Measurements from ENCODE around the gene SAPCD1.

Gene SAPCD1

GRCh38 chr6:31729979-31730630 is 32.4 kb upstream of the SAPCD1 start:
- DNase-seq, result peak; percentile 96

DNA sequence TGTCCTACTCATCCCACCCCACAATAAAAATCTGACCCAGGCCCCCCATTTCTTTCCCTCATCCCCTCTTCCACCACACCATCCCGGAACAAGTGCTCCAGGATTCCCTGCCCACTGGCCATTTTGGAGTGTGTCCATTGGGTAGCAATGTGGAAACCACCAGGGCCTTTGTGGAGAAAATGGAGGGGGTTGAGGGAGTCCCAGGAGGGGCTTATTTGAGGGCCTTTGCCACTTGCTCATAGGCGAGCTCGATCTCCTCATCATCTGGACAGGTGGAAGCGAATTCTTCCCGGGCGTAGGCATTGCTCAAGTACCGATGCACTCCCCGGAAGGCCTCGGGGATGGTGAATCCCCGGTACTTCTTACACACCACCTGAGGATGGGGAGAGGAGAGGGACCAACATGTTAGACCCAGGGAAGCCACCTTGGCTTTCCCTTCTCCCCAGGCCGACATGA is 31.8 kb upstream of the SAPCD1 start:
- no peak for DNase-seq

- no peak for DNase-seq
Measured at GRCh38 chr6:31732029-31732428, 30.4 kb upstream of the SAPCD1 start.

DNA sequence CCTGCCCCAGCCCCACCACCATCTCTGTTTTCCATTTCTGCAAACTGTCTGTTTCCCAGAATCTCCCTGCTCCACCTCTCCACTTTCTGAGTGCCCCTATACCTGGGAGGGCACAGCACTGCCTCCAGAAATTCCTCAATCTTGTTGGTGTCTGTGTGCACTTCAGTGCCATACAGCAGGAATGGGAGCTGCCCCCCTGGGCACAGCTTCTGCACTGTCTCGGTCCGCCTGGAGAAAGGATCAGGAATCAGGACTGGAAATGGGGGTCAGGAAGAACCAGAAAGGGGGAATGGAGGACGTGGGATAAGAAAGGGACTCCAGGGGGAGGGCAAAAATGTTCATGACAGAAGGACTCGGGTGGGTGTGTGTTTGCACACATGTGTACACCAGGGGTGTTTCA is 28.7 kb upstream of the SAPCD1 start:
- no peak for DNase-seq

GRCh38 chr6:31734247-31734820 is 28.1 kb upstream of the SAPCD1 start:
- DNase-seq, result no peak

DNA sequence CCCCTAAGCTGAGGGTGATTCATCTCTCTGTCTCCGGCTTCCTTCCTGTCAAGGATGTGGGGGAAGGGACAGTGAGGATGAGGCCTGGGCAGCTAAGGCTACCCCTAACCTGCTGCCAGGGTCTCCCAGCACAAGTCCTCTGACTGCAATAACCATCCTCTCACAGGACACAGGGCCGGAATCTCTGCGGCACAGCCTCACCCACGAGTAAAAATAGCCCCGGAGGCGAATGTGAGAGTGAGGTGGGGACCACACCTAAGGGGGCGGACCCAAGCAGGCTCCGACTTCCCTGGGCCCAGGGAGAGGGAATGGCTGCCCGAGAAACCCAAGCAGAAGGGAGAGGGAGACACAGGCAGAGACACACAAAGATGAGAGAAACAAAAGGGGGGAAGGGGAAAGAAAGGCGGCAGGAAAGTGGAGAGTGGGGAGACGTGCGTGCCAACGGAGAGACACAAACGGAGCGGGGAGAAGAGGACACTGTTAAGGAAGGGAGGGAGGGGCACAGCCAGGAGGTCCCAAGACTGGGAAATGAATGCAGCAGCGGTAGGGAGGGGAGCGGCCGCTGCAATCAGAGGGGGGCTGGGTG is 27.5 kb upstream of the SAPCD1 start:
- peak; percentile 90 for DNase-seq

DNA sequence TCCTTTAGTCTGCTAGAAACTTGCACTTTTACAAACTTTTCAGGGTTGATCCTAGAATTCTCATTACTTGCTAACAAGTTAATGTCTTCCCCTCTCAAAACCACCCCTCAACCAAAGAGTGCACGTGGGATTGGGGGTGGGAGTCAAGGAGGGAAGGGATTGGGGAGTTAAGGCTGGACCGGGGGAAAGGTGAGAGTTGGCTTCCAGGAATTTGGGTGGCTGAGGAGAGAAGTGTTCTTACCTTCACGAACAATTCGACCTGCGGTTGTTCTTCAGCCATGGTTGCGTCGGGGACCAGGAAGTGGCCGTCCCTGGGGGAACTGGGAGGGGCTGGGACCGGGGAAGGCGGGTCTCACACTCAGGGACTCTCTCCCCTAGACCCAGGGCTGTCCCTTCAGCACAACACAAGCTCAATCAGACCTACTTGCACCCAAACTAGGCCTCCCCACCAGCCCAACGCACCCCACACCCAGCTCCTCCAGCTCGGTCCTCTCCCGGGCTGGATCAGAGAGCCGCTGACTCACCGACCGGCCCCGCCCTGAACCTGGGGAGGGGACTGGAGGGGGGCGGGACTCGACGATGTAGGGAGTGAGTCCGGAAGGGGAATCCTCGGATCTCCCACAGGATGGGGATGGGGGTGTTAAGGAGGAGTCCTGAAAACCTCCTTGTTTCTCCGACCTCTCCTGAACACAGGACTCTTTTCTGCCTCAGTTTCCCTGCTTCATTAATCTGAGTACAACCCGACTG is 26.3 kb upstream of the SAPCD1 start, which contains the start of gene CLIC1:
Gene CLIC1 (minus strand): TSS at position 510 of the 747 bp plus-strand sequence. CDS start 230 bp downstream, at position 280.
- DNase-seq, result peak; percentile 94

DNA sequence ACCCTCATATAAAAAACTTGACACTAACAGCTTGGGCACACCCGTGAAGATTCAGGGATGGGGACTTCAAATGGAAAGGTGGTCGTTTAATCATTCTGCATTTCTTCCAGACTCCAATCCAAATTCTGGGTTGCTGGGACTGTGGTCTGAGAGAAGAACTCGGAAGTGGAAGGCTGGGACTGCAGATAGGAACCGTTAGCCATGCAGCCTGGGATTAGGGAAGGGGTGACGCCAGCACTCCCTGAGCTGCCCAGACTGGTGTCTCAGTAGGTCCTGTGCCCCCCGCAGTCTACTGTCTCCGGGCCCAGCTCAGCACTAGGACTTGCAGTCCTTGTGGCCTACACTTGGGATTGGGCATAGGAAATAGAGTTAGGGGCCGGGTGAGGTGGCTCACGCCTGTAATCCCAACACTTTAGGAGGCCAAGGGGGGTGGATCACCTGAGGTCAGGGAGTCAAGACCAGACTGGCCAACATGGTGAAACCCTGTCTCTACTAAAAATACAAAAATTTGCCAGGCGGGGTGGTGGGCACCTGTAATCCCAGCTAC is 25.6 kb upstream of the SAPCD1 start:
- DNase-seq, result peak; percentile 31

GRCh38 chr6:31737315-31737990 is 25.0 kb upstream of the SAPCD1 start:
- DNase-seq, result peak; percentile 89

DNA sequence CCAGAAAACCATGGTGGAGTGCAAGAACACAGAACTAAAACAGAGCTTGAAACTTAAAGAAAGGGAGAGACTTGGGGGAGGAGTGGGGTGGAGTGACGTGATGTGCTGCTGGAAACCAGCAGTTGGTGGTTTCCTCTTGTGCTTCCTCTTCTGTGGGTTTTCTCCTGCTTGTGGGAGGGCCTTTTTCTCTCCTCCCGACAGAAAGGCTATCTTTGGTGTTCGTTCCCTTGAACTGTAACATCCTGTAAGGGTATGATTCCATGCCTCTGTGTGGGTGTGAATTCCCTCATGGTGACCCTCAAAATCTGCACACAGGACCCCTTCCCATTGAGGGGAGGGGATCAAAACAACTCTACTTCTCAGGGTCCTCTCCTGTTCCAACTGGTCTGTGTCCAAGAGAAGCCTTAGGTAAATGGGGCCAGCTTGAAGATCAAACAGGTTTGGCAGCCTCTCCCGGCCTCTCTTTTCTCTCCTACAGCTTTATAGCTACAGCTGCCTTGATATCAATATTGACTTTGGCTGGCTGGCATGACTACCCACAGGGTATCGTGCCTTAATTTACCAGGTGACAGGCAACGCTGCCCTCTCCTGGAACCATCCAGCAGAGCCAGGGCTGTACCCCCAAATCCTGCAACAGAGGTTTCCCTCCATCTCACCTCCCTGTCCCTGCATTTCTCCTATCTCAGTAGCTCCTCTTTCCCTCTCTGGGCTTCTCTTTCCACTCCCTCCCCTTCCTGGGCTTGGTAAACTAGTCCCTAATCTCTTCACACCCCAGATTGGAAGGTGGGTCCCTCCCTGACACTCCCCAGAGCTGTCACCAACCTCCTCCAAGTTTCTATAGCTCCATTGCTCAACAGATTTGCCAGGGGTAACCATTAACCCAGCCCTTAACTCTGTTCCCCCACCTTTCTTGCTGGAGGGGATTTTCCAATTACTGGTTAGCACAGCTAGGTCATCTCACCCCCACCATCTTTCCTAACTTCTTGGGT is 24.2 kb upstream of the SAPCD1 start:
- DNase-seq, result peak; percentile 97

DNA sequence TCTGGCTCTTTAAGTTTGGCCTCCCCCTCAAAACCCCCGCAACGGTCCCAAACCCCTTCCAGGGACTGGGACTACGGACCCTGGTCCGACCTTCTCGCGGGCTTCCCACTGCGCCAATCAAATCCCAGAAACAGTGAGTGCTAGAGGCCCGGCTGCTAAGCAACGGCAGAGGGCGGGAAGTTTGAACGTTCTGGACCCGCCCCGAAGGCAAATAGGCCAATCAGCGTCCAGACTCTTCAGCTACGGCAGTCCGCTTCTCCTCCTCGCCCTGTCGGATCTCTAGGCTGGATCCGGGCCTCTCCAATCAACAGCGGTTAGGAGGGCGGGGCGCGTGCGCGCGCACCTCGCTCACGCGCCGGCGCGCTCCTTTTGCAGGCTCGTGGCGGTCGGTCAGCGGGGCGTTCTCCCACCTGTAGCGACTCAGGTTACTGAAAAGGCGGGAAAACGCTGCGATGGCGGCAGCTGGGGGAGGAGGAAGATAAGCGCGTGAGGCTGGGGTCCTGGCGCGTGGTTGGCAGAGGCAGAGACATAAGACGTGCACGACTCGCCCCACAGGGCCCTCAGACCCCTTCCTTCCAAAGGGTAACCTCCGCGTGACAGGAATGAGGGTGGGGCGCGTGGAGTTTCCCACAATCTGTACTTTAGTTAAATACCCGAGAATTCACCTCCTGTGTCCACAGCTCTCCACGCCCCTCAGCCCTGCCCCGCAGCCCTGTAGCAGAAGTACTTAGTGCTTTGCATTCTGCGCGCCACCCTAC is 22.6 kb upstream of the SAPCD1 start, which contains the start of gene MSH5:
Gene MSH5 (plus strand): TSS at position 367 of the 758 bp plus-strand sequence. CDS start 462 bp downstream, outside the sequence.
- DNase-seq, result peak; percentile 100

DNA sequence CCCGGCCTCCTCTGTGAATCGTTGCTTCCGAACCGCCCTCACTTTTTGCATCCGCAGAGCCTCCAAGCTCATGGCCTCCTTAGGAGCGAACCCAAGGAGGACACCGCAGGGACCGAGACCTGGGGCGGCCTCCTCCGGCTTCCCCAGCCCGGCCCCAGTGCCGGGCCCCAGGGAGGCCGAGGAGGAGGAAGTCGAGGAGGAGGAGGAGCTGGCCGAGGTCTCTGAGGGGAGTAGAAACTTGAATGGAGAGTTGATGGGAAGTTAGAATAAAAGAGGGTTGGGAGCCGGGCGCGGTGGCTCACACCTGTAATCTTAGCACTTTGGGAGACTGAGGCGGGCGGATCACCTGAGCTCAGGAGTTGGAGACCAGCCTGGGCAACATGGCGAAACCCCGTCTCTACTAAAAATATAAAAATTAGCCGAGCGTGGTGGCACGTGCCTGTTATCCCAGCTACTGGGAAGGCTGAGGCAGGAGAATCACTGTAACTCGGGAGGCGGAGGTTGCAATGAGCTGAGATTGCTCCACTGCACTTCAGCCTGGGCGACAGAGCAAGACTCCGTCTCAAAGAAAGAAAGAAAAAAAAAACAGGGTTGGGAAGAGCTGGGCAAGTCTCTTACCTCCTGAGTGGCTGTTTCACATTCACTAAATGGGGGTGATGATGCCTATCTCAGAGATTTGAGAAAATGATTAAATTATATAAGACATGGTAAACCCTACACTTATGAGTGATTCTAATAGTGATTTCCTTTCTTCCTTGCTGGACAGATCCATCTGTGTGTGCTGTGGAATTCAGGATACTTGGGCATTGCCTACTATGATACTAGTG is 21.8 kb upstream of the SAPCD1 start:
- DNase-seq, result peak; percentile 73

DNA sequence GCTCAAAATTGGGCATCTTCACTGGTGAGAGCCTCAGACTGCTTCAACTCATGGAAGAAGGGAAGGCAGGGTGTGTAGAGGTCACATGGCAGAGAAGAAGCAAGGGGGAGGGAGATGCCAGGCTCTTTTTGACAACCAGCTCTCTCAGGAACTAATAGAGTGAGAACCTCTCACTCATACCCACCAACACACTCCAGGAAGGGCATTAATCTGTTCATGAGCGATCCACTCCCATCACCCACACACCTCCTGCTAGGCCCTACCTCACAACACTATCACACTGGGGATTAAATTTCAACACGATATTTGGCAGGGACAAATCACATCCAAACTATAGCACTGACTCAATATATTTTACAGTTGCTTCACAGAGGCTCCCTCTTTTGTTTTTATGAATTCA is 20.6 kb upstream of the SAPCD1 start:
- no peak for DNase-seq

- no peak for DNase-seq
Measured at GRCh38 chr6:31742894-31743293, 19.6 kb upstream of the SAPCD1 start.

- DNase-seq, result no peak
Measured at GRCh38 chr6:31744422-31744821, 18.0 kb upstream of the SAPCD1 start.

DNA sequence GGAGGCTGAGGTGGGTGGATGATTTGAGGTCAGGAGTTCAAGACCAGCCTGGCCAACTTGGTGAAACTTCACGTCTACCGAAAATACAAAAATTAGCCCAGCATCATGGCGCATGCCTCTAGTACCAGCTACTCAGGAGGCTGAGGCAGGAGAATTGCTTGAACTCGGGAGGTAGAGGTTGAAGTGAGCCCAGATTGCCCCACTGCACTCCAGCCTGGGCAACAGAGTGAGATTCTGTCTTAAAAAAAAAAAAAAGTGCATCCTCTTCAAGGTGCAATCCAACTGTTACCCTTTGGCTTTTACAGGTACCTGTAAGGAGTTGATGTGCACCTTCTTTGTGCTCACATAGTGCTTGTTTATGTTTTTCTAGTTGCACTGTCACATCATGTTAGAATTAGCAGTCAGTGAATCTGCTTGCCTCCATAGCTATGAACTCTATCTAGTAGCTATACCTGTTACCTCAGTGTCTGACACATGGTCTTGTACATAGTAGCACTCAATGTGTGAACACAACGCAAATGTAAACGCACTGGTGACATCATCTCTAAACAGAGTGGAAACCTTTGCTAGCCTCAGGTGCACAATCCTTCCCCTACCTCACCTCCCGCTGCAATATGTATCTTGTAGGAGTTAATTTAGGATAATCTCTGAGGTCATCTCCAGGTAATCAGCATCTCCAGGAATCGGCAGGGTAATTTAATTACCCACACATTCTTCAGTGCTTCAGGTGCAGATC is 13.0 kb upstream of the SAPCD1 start:
- DNase-seq, result no peak

DNA sequence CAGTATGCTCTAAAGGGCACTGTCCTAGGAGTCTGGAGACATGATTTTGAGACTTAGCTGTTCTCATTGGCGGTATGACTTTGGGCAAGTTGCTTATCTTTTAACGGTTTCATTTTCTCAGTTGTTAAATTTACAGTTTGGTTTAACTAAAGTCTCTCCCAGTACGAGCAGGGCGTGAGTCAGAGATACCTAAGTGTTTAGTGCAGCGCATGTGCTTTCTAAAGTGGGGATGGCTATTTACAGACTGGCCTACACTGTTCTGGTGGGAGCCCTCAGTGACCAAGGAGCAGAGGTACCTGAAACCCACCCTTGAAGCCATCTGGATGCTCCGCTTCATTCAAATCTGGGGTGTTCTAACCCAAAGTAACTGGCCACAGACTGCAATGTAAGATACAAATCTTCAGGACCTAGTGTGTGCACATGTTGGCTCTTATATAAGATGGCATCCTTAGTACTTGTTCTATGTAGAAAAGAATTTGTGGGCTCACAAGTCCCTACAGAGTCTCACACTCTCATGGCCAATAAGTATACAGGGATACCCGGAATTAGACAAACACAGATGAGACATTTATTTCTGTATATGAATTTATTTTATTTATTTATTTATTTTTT is 11.9 kb upstream of the SAPCD1 start:
- no peak for DNase-seq

DNA sequence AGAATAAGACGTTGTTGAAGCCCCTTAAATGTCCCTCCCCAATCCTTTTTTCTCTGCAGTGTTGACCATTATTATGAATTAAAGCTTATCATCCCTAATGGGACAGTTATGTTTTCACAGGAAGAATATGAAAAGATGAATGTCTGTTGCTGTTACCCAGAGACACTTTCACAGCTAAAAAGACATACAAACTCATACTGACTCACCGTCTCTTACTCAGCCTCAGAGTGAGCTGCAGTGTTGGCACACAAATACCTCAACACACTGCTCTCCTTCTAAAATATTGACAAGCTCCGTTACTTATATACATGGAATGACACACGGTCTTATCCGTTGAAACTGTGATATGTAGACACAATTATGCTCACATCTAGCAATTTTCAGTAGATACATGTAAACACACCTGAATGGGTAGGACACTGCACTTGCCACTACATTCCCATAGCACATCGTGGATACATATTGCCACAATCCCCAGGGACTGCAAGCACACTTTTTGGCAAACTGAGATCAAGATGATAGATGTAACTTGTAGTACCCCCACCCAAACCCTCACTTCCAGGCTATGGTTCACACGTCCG is 9.6 kb upstream of the SAPCD1 start:
- DNase-seq, result no peak
